K562 (cell line): Measurements from ENCODE around the gene MOXD1. TPM values are rescaled to one million over a fixed set of nuclear protein-coding genes. Genes with fewer than 3 reads are reported as not detected.

Experiments
- ATAC-seq: fragments of 200-7000 bp; cut with Tn5 transposase; 3 replicates; pipeline ENCODE4 v1.9.1; 2020; ENCODE audit warnings: moderate library complexity
- BruUV-seq: library from RNA; stranded (reverse); fragments of 400-500 nt; replicated peaks from 2 replicates; lab custom pipeline; 2021; lab: Mats Ljungman, UMichigan
- CTCF ChIA-PET: fragments of 300-600 bp; formaldehyde crosslinking; extraction: SDS; loops from one replicate; lab custom pipeline; 2021; ENCODE audit warnings: low intra/inter-chr PET ratio; lab: Yijun Ruan, JAX
- POLR2A ChIA-PET: fragments of 300-600, 350-650 bp; sonication (Branson Sonifier 250); formaldehyde crosslinking; extraction: SDS; loops from one replicate; lab custom pipeline; 2021; ENCODE audit warnings: antibody characterized with exemption, inconsistent platforms; lab: Yijun Ruan, JAX
- DNase-seq, 4 experiments: peaks; one replicate each; pipeline versions ENCODE4 v3.0.0 to v3.0.0-alpha.2; 2011 to 2018; ENCODE audit warnings: low spot score in 3 of 4, mixed read lengths in 3 of 4; ENCODE audit errors: extremely low read depth in 1 of 4
- FAIRE-seq: peaks from 2 replicates; lab custom pipeline; 2011; peaks lifted over from hg19 to GRCh38; lab: Jason Lieb, UNC
- H2AFZ ChIP-seq: 2 replicates; pipeline ENCODE4 v1.6.0; 2011; ENCODE audit warnings: low read depth, low read length, control low read depth, inconsistent platforms
- H3K27ac ChIP-seq: fragments of 200-600 bp; 3 replicates; pipeline ENCODE4 v1.8.0; 2011; ENCODE audit warnings: low read depth, mild to moderate bottlenecking, control low read depth, inconsistent platforms, low read length, moderate library complexity, mixed read lengths; ENCODE audit errors: extremely low read depth
- H3K27me3 ChIP-seq, 2 experiments: fragments of 300-600 bp in 1 of 2; 2 replicates in 1 of 2; 3 replicates in 1 of 2; pipeline versions ENCODE4 v1.6.0 to v1.8.0; 2011; ENCODE audit warnings: inconsistent platforms in 2 of 2, low read length in 2 of 2, mild to moderate bottlenecking in 1 of 2, mixed read lengths in 1 of 2, moderate library complexity in 1 of 2; ENCODE audit not compliant: control insufficient read depth in 2 of 2, insufficient read depth in 2 of 2
- H3K36me3 ChIP-seq: fragments of 300-600 bp; 3 replicates; pipeline ENCODE4 v1.8.0; 2011; ENCODE audit warnings: mild to moderate bottlenecking, low read length, inconsistent platforms; ENCODE audit not compliant: control insufficient read depth, insufficient read depth
- H3K4me1 ChIP-seq, 2 experiments: fragments of 200-600 bp in 1 of 2; replicated peaks in 1 of 2; 2 replicates in 1 of 2; 3 replicates in 1 of 2; pipeline versions ENCODE4 v1.5.1 to v1.8.0; 2011; ENCODE audit warnings: inconsistent platforms in 2 of 2, low read length in 2 of 2, mild to moderate bottlenecking in 1 of 2, mixed read lengths in 1 of 2, moderate library complexity in 1 of 2; ENCODE audit not compliant: control insufficient read depth in 2 of 2, insufficient read depth in 2 of 2
- H3K4me2 ChIP-seq: 2 replicates; pipeline ENCODE4 v1.6.1; 2011; ENCODE audit warnings: low read length, control low read depth, inconsistent platforms, mixed read lengths; ENCODE audit not compliant: insufficient read depth
- H3K4me3 ChIP-seq: fragments of 200-600 bp; sonication (generic), shearing (Covaris generic); 2 replicates; pipeline ENCODE4 v1.5.1; 2016; ENCODE audit warnings: control low read depth, inconsistent platforms
- H3K79me2 ChIP-seq: fragments of 200-600 bp; 3 replicates; pipeline ENCODE4 v1.8.0; 2011; ENCODE audit warnings: low read length, inconsistent platforms; ENCODE audit not compliant: control insufficient read depth, insufficient read depth
- H3K9ac ChIP-seq, 2 experiments: 2 replicates each; pipeline versions ENCODE4 v1.6.0 to v1.6.1; 2011; ENCODE audit warnings: low read depth in 2 of 2, low read length in 2 of 2, control low read depth in 1 of 2, inconsistent platforms in 1 of 2, mild to moderate bottlenecking in 1 of 2, mixed read lengths in 1 of 2; ENCODE audit not compliant: insufficient read depth in 1 of 2
- H3K9me1 ChIP-seq: one replicate; pipeline ENCODE4 v1.6.0; 2011; ENCODE audit warnings: inconsistent platforms, mild to moderate bottlenecking, low read length, moderate library complexity; ENCODE audit not compliant: control insufficient read depth, insufficient read depth
- H3K9me3 ChIP-seq: replicated peaks from 2 replicates; pipeline ENCODE4 v1.5.1; 2011; ENCODE audit warnings: low read depth, low read length, inconsistent platforms; ENCODE audit not compliant: control insufficient read depth, insufficient read depth
- H4K20me1 ChIP-seq: replicated peaks from 2 replicates; pipeline ENCODE4 v1.6.1; 2011; ENCODE audit warnings: low read length, inconsistent platforms, mixed read lengths; ENCODE audit not compliant: control insufficient read depth, insufficient read depth
- BRD4 ChIP-seq: fragments of 200-600 bp; sonication (generic); IDR thresholded peaks from 2 replicates; pipeline ENCODE4 v1.6.1; 2017; ENCODE audit warnings: inconsistent platforms
- CREB1 ChIP-seq, 2 experiments: sonication (generic) in 1 of 2; formaldehyde crosslinking in 1 of 2; IDR thresholded peaks; 2 replicates each; pipeline versions ENCODE4 v1.6.1 to v1.8.0; 2012 to 2022; ENCODE audit warnings: inconsistent platforms in 1 of 2, mild to moderate bottlenecking in 1 of 2, missing genetic modification reagents in 1 of 2, moderate library complexity in 1 of 2
- CTCF ChIP-seq, 3 experiments: IDR thresholded peaks in 2 of 3; conservative IDR thresholded peaks in 1 of 3; 2 replicates each; pipeline ENCODE4 v1.5.1; 2011 to 2012; ENCODE audit warnings: low read length in 3 of 3, mild to moderate bottlenecking in 3 of 3, control low read depth in 2 of 3, improper control_type of control experiment in 1 of 3, inconsistent platforms in 1 of 3, low read depth in 1 of 3, mixed read lengths in 1 of 3, moderate library complexity in 1 of 3; ENCODE audit not compliant: insufficient read depth in 2 of 3
- FOXA1 ChIP-seq: fragments of 450-650 bp; IDR thresholded peaks from 2 replicates; pipeline ENCODE4 v1.6.1; 2016; ENCODE audit warnings: mild to moderate bottlenecking, borderline replicate concordance
- MIER1 ChIP-seq: fragments of 450-650 bp; IDR thresholded peaks from 2 replicates; pipeline ENCODE4 v1.6.1; 2016; ENCODE audit warnings: antibody characterized with exemption, mild to moderate bottlenecking, low read depth
- NR2C1 ChIP-seq, 2 experiments: fragments of 450-650 bp; IDR thresholded peaks; 2 replicates each; pipeline ENCODE4 v1.6.1; 2017; ENCODE audit warnings: mild to moderate bottlenecking in 2 of 2, antibody characterized with exemption in 1 of 2, inconsistent platforms in 1 of 2, missing compliant biosample characterization in 1 of 2, missing genetic modification characterization in 1 of 2
- POLR2AphosphoS2 ChIP-seq: IDR thresholded peaks from 2 replicates; pipeline ENCODE4 v1.6.1; 2012; ENCODE audit warnings: low read length, improper control_type of control experiment
- PTTG1 ChIP-seq: fragments of 450-650 bp; IDR thresholded peaks from 2 replicates; pipeline ENCODE4 v1.6.1; 2016; ENCODE audit warnings: low read depth, mild to moderate bottlenecking, missing genetic modification characterization, missing compliant biosample characterization
- SAFB ChIP-seq: fragments of 200-400 bp; formaldehyde crosslinking; IDR thresholded peaks from 2 replicates; pipeline ENCODE4 v1.6.1; 2017; ENCODE audit warnings: low read depth, low read length, borderline replicate concordance
- THAP12 ChIP-seq: fragments of 250-450 bp; sonication (Bioruptor Pico); IDR thresholded peaks from 2 replicates; pipeline ENCODE4 v1.9.0; 2021; ENCODE audit warnings: mild to moderate bottlenecking, inconsistent platforms
- ZNF146 ChIP-seq: IDR thresholded peaks from one replicate; pipeline ENCODE4 v1.6.1; 2018; ENCODE audit warnings: missing compliant biosample characterization; ENCODE audit not compliant: unreplicated experiment
- ZNF24 ChIP-seq: fragments of 450-650 bp; IDR thresholded peaks from 2 replicates; pipeline ENCODE4 v1.6.1; 2016
- WGBS: fragments of 100-300 bp; shearing (Covaris generic); methylation state at CpG from one replicate; pipeline ENCODE4 v1.1.6; 2016; ENCODE audit warnings: low coverage, mixed read lengths; ENCODE audit not compliant: insufficient coverage; ENCODE audit errors: missing lambda C conversion rate; 5-methylcytosine and 5-hydroxymethylcytosine counted together
- in situ Hi-C: fragments of 300-500 bp; cut with MboI; formaldehyde crosslinking; loops from 4 replicates; pipeline ENCODE4 v1.15.0; 2018; ENCODE audit warnings: inconsistent platforms, mixed read lengths
- intact Hi-C: fragments of 100-400 bp; cut with micrococcal nuclease; formaldehyde crosslinking; loops from 2 replicates; pipeline ENCODE4 v1.14.2; 2022
- polyA plus RNA-seq, 8 experiments: library from polyadenylated mRNA; depleted of rRNA in 4 of 8; stranded (reverse) in 5 of 8; unstranded in 3 of 8; fragments of >200 nt; fragmentation: Nextera tagmentation in 2 of 8; fragmentation: Illumina TruSeq in 1 of 8; extraction: Ambion mirVana in 2 of 8; extraction: Trizol in 1 of 8; gene quantifications; 2 replicates each; pipeline versions ENCODE4 v1.2.1 to v1.2.3, GENCODE V29; 2011 to 2014; ENCODE audit warnings: inconsistent platforms in 1 of 8, missing spikeins in 1 of 8
- total RNA-seq, 7 experiments: library from RNA; depleted of rRNA in 6 of 7; stranded (reverse); fragments of >200 nt in 6 of 7; fragmentation: Illumina TruSeq in 2 of 7; extraction: Trizol in 2 of 7; gene quantifications; 2 replicates each; pipeline versions ENCODE4 v1.2.1 to v1.2.3, GENCODE V29; 2011 to 2021; ENCODE audit warnings: low replicate concordance in 1 of 7

Gene MOXD1
- total and polyA plus RNA-seq, 9 of the 15 experiments (the other 6 are each of a cell fraction or from before 2014, with no cell fraction given) = not detected

GRCh38 chr6:132395015-132395597, 6.2 kb downstream of the MOXD1 start (continued):
- no peak for TF ChIP-seq SAFB
- no peak for TF ChIP-seq POLR2AphosphoS2
- no peak for TF ChIP-seq BRD4
- TF ChIP-seq, all 486 proteins: peak for 0

DNA sequence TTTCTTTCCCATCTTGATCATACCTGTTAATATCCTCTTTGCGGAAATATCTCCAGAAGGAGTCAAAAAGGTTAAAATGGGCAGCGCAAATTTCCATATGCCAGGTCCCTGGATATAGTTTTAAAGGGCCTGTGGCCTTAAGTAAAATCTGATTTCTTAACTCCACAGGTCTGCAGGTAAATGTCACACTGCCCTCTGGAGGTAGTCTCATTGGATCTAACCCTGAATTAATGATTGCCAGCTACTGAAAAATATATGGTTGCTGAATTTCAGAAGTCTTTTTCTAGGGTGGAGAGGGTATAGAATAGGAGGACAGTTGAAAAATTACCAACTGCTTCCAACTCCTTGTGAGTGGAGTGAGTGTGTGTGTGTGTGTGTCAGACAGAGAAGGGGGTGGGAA, 8.5 kb downstream of the MOXD1 start:
- CTCF ChIA-PET = interaction anchor here (1.3 kb wide), 1 partner anchor 113 kb away, joined by 6 read pairs; no protein-coding TSS in a partner anchor
- no peaks in the 10 kb centered on the region for H3K4me1 ChIP-seq
- no peak overlapping the region for H3K4me3 ChIP-seq
- intact Hi-C loops = no loop called here
- no peaks in the 10 kb centered on the region; a peak in 1 of 5 replicates for H3K27me3 ChIP-seq
- no peaks in the 10 kb centered on the region for H3K9me1 ChIP-seq
- H3K9me3 ChIP-seq = no peaks in the 10 kb centered on the region
- FAIRE-seq = no peak
- H3K4me2 ChIP-seq = no peak overlapping the region
- H2AFZ ChIP-seq = no peak overlapping the region
- 0% methylated on average over 2 of the region's 2 CpGs for WGBS
- H3K9ac ChIP-seq = no peak overlapping the region
- no peaks in the 10 kb centered on the region for H3K79me2 ChIP-seq
- peak in 1 of 4 experiments; percentile 3 for DNase-seq
- no peak for ATAC-seq
- no TSS peak for BruUV-seq
- POLR2A ChIA-PET = no interaction called here
- H3K27ac ChIP-seq = no peak overlapping the region
- in situ Hi-C loops = no loop called here
- no peaks in the 10 kb centered on the region for H3K36me3 ChIP-seq
- TF ChIP-seq PTTG1 (tag) = no peak
- peak; percentile 34; the same call in 1 of the 2 replicates for TF ChIP-seq ZNF24
- TF ChIP-seq NR2C1 (IDR thresholded peaks at IDR 0.05) = no peak
- no peak for TF ChIP-seq NR2C1 (tag; IDR thresholded peaks at IDR 0.05)
- no peak for TF ChIP-seq MIER1
- TF ChIP-seq ZNF146 (CRISPR knock-in tag) = no peak
- TF ChIP-seq FOXA1 = no peak
- TF ChIP-seq THAP12 (CRISPR knock-in tag) = no peak
- no peak for TF ChIP-seq CREB1 (IDR thresholded peaks at IDR 0.05)
- no peak for TF ChIP-seq CREB1 (CRISPR knock-in tag; IDR thresholded peaks at IDR 0.05)
- TF ChIP-seq CTCF (IDR thresholded peaks at IDR 0.05 in 2 of 3, conservative IDR thresholded peaks at IDR 0.05 in 1 of 3; ENCODE audit: insufficient read depth in 2 of 3, low read depth in 1 of 3, low read length in 3 of 3) = peak in 2 of 3 experiments; percentile 10 to 15; a peak in 2 of 6 replicates
- H4K20me1 ChIP-seq = no peaks in the 10 kb centered on the region
